B cell (primary cell): Measurements from ENCODE around the gene IL12A.

Source experiments
- CTCF ChIP-seq: fragments of 200-600 bp; IDR thresholded peaks from one replicate; pipeline ENCODE4 v1.8.0; 2022; ENCODE audit warnings: antibody characterized with exemption, mild to moderate bottlenecking
- EZH2 ChIP-seq: IDR thresholded peaks from 2 replicates; pipeline ENCODE4 v1.6.1; 2012; ENCODE audit warnings: borderline replicate concordance, low read depth, mild to moderate bottlenecking, moderate library complexity, low read length; ENCODE audit not compliant: insufficient read depth, poor library complexity, severe bottlenecking

GRCh38 chr3:159994182-159994581 is 5.5 kb downstream of the IL12A start:
- TF ChIP-seq CTCF (no peak), EZH2 (no peak)
